HG03135 (cell line): ENCODE data around the gene SORCS2.
"Not testable (repeated sequence)": the region's sequence is repeated elsewhere in the genome, so short reads cannot be mapped to it uniquely, and the experiment has no call there.

ENCODE experiments used
- ATAC-seq: cut with Tn5 transposase; IDR thresholded peaks from one replicate; pipeline ENCODE4 v1.9.1; 2021; ENCODE audit warnings: mild to moderate bottlenecking, moderate library complexity; ENCODE audit not compliant: unreplicated experiment

Gene SORCS2

GRCh38 chr4:7199129-7199725 is 6.9 kb downstream of the SORCS2 start:
- no peak for ATAC-seq

GRCh38 chr4:7199771-7200441 is 7.6 kb downstream of the SORCS2 start:
- no peak for ATAC-seq

DNA sequence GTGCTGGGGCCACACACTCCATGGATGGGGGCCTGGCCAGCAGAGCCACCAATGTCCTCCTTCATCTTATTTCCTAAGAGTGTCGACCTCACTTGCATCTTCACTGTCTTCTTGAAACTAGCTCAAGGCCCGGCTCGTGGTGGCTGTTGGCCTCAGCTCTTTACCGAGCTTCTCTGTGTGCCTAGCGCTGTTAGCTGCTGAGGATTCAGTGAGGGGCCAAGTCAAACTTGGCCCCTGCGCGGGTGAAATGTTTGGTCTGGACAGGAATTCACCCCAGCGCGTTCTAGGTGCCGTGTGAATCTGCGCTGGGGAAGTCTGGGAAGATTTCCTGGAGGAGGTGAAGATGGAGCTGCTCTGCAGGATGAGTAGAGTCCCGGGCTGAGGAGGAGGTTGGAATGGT is 8.5 kb downstream of the SORCS2 start:
- no peak for ATAC-seq

DNA sequence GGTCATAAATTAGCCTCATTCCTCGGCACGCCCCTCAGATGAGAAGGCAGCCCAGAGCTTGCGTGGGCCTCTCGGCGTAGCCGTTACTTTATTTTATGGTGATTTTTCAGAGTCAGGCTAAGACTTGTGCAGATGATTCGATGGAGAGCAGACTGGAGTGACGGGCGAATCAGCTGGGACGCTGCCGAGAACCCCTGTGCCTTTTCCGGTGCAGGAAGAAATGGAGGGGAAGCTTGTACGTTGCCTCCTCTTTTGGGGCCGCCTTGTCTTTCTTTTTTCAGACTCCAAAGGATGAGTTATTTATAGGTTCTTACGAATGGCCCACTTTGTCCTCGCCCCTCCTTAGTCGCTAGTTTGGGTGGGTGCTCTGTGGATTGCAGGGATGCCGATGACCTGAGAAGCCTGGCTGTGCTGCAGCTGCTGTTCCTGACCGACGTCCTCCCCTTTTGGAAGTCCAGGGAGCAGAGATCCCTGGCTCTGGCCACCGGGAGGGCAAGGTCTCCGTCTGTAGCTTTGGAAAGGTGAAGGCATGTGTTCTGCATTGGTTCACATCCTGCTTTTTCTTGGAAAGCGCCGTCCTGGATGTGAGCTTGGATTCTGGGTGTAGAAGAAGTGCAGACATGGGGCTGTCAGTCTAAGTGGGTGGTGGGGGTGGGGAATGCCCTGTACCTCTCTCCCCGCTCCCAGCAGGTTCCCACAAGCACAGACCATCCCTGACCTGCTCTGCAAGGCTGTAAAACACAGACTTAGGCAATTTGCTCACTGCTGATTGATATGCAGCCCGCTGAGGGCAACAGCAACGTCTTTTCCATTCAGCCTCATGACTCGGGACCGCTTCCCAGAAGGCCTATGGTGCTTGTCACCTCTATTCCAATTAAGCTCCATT is 9.3 kb downstream of the SORCS2 start:
- no peak for ATAC-seq

DNA sequence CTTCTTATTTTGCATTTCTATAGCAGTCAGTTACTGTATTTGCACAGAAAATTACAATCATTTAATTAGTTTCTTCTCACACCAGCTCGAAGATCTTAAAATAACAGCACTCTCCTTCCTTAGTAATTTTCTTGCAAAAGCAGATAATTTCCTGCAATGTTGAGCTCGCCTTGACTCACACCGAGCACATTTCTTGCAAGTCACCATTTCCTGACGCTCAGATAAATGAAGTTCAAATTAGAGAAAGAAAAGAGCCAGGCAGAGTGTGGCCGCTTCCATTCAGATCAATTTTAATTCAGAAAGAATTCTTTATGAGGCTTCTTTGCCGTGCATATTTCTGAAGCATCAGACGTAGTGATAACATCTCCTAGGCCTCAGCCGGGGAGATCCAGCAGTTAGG is 10.1 kb downstream of the SORCS2 start:
- no peak for ATAC-seq

- no peak for ATAC-seq
Observed at GRCh38 chr4:7204656-7205387, 12.5 kb downstream of the SORCS2 start.

GRCh38 chr4:7206385-7206784 is 14.0 kb downstream of the SORCS2 start:
- no peak for ATAC-seq

GRCh38 chr4:7206911-7207567 is 14.7 kb downstream of the SORCS2 start:
- no peak for ATAC-seq

DNA sequence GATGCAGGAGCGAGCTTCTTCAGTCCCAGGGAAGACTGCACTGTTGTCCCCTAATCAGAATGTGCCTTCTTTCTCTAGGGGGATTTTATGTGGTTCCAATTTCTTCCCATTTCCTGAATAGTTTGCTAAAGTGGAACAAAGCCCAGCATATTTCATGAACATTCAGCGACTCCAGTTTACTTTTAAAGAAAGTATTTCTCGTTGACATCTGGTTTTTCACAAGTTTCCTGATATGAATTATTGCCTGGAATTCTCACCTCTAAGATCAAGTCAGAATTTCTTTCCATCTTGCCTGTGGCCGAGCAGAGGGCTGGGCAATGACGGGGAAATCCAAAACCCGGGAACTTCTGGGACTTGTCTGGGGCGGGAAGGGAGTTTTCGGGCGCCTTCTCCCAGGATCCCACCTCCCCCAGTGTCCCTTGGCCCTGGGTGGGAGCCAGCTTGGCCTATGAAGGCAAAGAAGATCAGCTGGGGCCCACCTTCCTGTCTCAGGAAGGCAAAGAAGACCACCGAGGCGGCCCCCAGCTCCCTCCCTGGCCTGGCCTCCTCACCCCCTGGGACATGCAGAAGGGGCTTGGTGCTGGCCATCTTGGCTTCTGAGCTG is 15.4 kb downstream of the SORCS2 start:
- ATAC-seq, result no peak

GRCh38 chr4:7208509-7209451 is 16.4 kb downstream of the SORCS2 start:
- no peak for ATAC-seq

GRCh38 chr4:7209699-7210098 is 17.4 kb downstream of the SORCS2 start:
- no peak for ATAC-seq

DNA sequence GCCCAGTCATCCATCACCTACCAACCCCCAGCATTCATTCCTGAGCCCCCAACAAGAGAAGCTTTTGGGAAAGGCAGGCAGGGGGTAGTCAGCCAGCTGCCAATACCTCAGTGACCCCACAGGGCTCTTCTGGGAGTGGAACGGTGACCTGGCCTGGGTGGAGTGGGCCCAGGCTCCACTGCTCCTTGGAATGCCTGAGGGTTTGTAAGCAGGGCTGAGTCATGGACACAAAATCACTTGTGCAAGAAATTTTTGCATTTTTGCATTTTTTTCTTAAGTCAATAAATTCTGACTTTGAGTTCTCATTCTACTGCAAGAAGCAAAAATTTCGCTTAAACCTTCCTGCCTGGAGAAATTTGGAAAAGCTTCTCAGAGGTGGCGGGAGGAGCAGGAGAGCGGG is 18.5 kb downstream of the SORCS2 start:
- ATAC-seq, result no peak

DNA sequence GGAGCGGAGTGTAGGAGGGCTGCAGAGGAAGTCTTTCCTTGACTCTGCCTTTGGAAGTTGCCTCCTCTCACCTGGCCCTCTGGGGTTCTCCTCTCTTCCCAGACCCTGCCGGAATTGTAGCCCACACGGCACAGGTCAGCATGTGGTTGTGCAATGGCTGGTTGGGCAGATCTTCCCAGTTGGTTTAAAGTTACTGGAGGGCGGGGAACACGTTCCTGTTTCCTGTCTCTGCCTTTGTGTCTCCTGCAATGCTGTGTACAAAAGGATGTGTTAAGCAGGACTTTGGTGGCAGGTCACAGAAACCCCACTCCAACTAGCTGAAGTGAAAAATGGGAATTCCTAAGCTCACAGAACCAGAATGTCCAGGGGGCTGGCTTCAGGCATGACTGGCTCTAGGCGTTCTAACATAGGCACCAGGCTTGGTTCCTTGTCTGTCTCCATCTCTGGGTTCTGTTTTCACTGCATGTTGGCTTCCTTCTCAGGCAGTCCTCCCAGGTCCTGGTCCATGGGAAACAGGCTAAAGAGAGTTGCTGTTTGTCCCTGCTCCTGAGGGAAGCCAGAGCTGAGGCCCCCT is 19.9 kb downstream of the SORCS2 start:
- no peak for ATAC-seq

GRCh38 chr4:7212921-7213320 is 20.6 kb downstream of the SORCS2 start:
- ATAC-seq, result no peak

GRCh38 chr4:7213807-7214206 is 21.5 kb downstream of the SORCS2 start:
- no peak for ATAC-seq

DNA sequence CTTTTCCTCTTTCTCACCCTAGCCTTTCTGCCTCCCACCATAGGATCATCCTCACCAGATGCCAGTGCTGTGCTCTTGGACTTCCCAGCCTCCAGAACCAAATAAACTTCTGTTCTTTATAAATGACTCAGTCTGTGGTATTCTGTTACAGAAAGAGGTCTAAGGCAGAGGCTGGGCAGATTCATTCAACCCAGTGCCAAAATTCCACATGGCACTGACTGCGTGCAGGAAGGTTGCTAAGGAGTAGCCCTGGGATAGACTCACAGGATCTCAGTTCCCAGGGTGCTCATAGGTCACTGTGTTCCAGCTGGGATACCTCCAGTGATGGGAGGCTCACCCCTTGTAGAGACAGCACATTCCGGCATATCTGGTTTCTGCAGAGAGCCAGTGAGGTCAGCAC is 22.0 kb downstream of the SORCS2 start:
- no peak for ATAC-seq

GRCh38 chr4:7215187-7215586 is 22.8 kb downstream of the SORCS2 start:
- ATAC-seq, result not testable (repeated sequence)

GRCh38 chr4:7217039-7217438 is 24.7 kb downstream of the SORCS2 start:
- no peak for ATAC-seq
